CD4-positive, alpha-beta T cell treated with Interleukin-15 for 4 hours (primary cell): ENCODE measurements around the gene CLASP1.

Source experiments
- DNase-seq: peaks from one replicate; pipeline ENCODE4 v3.0.0-alpha.2; 2020; ENCODE audit warnings: low spot score

The CLASP1 gene

GRCh38 chr2:121427187-121427689, 222.0 kb downstream of the CLASP1 start:
- DNase-seq: no peak

- DNase-seq: no peak
These were observed 228.8 kb downstream of the CLASP1 start for GRCh38 chr2:121420486-121420885.

- DNase-seq: no peak
These were observed 230.1 kb downstream of the CLASP1 start for GRCh38 chr2:121419081-121419699.

GRCh38 chr2:121418494-121419058, 230.7 kb downstream of the CLASP1 start:
- no peak for DNase-seq

- DNase-seq: no peak
These were observed 231.4 kb downstream of the CLASP1 start for GRCh38 chr2:121417826-121418225.

GRCh38 chr2:121415727-121416126, 233.5 kb downstream of the CLASP1 start:
- DNase-seq: no peak

- DNase-seq: no peak
These were observed 236.9 kb downstream of the CLASP1 start for GRCh38 chr2:121412349-121412748.

- DNase-seq: no peak
These were observed 239.3 kb downstream of the CLASP1 start for GRCh38 chr2:121409966-121410365.

- DNase-seq: no peak
These were observed 239.9 kb downstream of the CLASP1 start for GRCh38 chr2:121409388-121409787.

GRCh38 chr2:121408641-121409040, 240.6 kb downstream of the CLASP1 start:
- DNase-seq: no peak

GRCh38 chr2:121405233-121405632, 244.0 kb downstream of the CLASP1 start:
- no peak for DNase-seq

- no peak for DNase-seq
These were observed 249.1 kb downstream of the CLASP1 start for GRCh38 chr2:121400201-121400600.

GRCh38 chr2:121398853-121399252, 250.4 kb downstream of the CLASP1 start:
- no peak for DNase-seq

GRCh38 chr2:121390082-121390692, 259.1 kb downstream of the CLASP1 start:
- no peak for DNase-seq

- DNase-seq: no peak
These were observed 260.9 kb downstream of the CLASP1 start for GRCh38 chr2:121388371-121388770.

GRCh38 chr2:121387591-121388325, 261.5 kb downstream of the CLASP1 start:
- no peak for DNase-seq

GRCh38 chr2:121386707-121387106, 262.6 kb downstream of the CLASP1 start:
- DNase-seq: no peak

- no peak for DNase-seq
These were observed 263.2 kb downstream of the CLASP1 start for GRCh38 chr2:121386102-121386501.

- no peak for DNase-seq
These were observed 266.5 kb downstream of the CLASP1 start for GRCh38 chr2:121382744-121383143.

- DNase-seq: no peak
These were observed 271.6 kb downstream of the CLASP1 start for GRCh38 chr2:121377646-121378045.

- no peak for DNase-seq
These were observed 272.6 kb downstream of the CLASP1 start for GRCh38 chr2:121376535-121377250.

- no peak for DNase-seq
These were observed 273.6 kb downstream of the CLASP1 start for GRCh38 chr2:121375621-121376159.
